Mammary epithelial cell (primary cell): ENCODE data around the gene LAMTOR4.

Experiments used
- CTCF ChIP-seq, 2 donors: IDR thresholded peaks in 1 of 2; conservative IDR thresholded peaks in 1 of 2; 2 replicates each; pipeline ENCODE4 v1.5.1; 2011 to 2012; ENCODE audit warnings: inconsistent platforms in 2 of 2, low read length in 2 of 2, mild to moderate bottlenecking in 2 of 2, control low read depth in 1 of 2, low read depth in 1 of 2; ENCODE audit not compliant: insufficient read depth in 1 of 2; ENCODE audit errors: extremely low read depth in 1 of 2
- EZH2 ChIP-seq: IDR thresholded peaks from 2 replicates; pipeline ENCODE4 v1.6.1; 2012; ENCODE audit warnings: low read length, inconsistent platforms, borderline replicate concordance

GRCh38 chr7:100148225-100148558, 526 bp upstream of the LAMTOR4 start:
- TF ChIP-seq CTCF (conservative IDR thresholded peaks at IDR 0.05 in 1 of 2, IDR thresholded peaks at IDR 0.05 in 1 of 2; ENCODE audit: extremely low read depth in 1 of 2, insufficient read depth in 1 of 2, low read depth in 1 of 2, low read length in 2 of 2), result no peak
- no peak for TF ChIP-seq EZH2
